Measurements from ENCODE around the gene GPSM1.

DNA sequence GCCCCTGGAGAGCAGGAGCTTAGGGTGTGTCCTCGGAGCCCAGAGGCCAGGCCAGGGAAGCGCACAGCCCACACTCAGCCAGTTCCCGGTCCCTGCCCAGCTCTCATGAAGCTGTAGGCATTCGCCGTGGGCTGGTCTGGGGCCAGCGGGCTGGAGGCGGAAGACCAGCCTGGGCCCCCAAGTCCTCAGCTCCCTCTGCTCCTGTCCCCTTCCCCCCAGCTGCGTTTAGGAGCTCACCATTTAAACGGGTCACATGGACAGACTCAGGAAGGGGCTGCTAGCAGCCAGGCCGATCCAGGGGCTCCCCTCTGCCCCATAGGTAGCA is 18.8 kb downstream of the GPSM1 start:
- TF ChIP-seq, protein P1, sequence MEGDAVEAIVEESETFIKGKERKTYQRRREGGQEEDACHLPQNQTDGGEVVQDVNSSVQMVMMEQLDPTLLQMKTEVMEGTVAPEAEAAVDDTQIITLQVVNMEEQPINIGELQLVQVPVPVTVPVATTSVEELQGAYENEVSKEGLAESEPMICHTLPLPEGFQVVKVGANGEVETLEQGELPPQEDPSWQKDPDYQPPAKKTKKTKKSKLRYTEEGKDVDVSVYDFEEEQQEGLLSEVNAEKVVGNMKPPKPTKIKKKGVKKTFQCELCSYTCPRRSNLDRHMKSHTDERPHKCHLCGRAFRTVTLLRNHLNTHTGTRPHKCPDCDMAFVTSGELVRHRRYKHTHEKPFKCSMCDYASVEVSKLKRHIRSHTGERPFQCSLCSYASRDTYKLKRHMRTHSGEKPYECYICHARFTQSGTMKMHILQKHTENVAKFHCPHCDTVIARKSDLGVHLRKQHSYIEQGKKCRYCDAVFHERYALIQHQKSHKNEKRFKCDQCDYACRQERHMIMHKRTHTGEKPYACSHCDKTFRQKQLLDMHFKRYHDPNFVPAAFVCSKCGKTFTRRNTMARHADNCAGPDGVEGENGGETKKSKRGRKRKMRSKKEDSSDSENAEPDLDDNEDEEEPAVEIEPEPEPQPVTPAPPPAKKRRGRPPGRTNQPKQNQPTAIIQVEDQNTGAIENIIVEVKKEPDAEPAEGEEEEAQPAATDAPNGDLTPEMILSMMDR (IDR thresholded peaks at IDR 0.05) = peak; percentile 6; the same call in 1 of the 2 replicates
- TF ChIP-seq YY1 (IDR thresholded peaks at IDR 0.05; ENCODE audit: low read depth) (no peak), RFX5 (IDR thresholded peaks at IDR 0.05; ENCODE audit: low read length) (no peak), JUND (IDR thresholded peaks at IDR 0.05) (no peak), EP300 (IDR thresholded peaks at IDR 0.05; ENCODE audit: borderline replicate concordance in 1 of 2, low read depth in 1 of 2, low read length in 1 of 2) (no peak), RXRA (IDR thresholded peaks at IDR 0.05; ENCODE audit: borderline replicate concordance, low read depth) (no peak), EZH2phosphoT487 (IDR thresholded peaks at IDR 0.05; ENCODE audit: borderline replicate concordance, low read depth) (no peak), NFIC (IDR thresholded peaks at IDR 0.05; ENCODE audit: borderline replicate concordance) (no peak)
- TF ChIP-seq, protein P2, sequence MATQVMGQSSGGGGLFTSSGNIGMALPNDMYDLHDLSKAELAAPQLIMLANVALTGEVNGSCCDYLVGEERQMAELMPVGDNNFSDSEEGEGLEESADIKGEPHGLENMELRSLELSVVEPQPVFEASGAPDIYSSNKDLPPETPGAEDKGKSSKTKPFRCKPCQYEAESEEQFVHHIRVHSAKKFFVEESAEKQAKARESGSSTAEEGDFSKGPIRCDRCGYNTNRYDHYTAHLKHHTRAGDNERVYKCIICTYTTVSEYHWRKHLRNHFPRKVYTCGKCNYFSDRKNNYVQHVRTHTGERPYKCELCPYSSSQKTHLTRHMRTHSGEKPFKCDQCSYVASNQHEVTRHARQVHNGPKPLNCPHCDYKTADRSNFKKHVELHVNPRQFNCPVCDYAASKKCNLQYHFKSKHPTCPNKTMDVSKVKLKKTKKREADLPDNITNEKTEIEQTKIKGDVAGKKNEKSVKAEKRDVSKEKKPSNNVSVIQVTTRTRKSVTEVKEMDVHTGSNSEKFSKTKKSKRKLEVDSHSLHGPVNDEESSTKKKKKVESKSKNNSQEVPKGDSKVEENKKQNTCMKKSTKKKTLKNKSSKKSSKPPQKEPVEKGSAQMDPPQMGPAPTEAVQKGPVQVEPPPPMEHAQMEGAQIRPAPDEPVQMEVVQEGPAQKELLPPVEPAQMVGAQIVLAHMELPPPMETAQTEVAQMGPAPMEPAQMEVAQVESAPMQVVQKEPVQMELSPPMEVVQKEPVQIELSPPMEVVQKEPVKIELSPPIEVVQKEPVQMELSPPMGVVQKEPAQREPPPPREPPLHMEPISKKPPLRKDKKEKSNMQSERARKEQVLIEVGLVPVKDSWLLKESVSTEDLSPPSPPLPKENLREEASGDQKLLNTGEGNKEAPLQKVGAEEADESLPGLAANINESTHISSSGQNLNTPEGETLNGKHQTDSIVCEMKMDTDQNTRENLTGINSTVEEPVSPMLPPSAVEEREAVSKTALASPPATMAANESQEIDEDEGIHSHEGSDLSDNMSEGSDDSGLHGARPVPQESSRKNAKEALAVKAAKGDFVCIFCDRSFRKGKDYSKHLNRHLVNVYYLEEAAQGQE (IDR thresholded peaks at IDR 0.05; ENCODE audit: low read depth, low read length) = no peak

Measured in SK-N-SH (cell line).